H9 (cell line): ENCODE results near the gene NANOS3. TPM values are rescaled to one million over a fixed set of nuclear protein-coding genes. Genes with fewer than 3 reads are reported as not detected.

Experiments used
- DNase-seq: peaks from one replicate; pipeline ENCODE4 v3.0.0-alpha.2; 2017
- H2AFZ ChIP-seq: one replicate; pipeline ENCODE4 v1.6.1; 2013; ENCODE audit warnings: mild to moderate bottlenecking, low read length, control low read depth, moderate library complexity
- H2AK5ac ChIP-seq: 2 replicates; pipeline ENCODE4 v1.6.1; 2013; ENCODE audit warnings: low read length, control low read depth, mixed read lengths; ENCODE audit not compliant: insufficient read length
- H2BK120ac ChIP-seq: one replicate; pipeline ENCODE4 v1.6.1; 2013; ENCODE audit warnings: low read depth, mild to moderate bottlenecking, low read length, control low read depth, inconsistent platforms; ENCODE audit not compliant: poor library complexity, severe bottlenecking
- H2BK12ac ChIP-seq: 2 replicates; pipeline ENCODE4 v1.6.1; 2013; ENCODE audit warnings: low read length, control low read depth, mixed read lengths, low read depth; ENCODE audit not compliant: insufficient read length
- H2BK15ac ChIP-seq: 2 replicates; pipeline ENCODE4 v1.6.1; 2013; ENCODE audit warnings: low read depth, low read length, control low read depth
- H2BK20ac ChIP-seq: one replicate; pipeline ENCODE4 v1.6.1; 2013; ENCODE audit warnings: low read depth, mild to moderate bottlenecking, low read length, control low read depth, inconsistent platforms; ENCODE audit not compliant: poor library complexity, severe bottlenecking
- H2BK5ac ChIP-seq: 2 replicates; pipeline ENCODE4 v1.6.1; 2013; ENCODE audit warnings: low read length, control low read depth, mixed read lengths; ENCODE audit not compliant: insufficient read length
- H3K14ac ChIP-seq: 2 replicates; pipeline ENCODE4 v1.6.1; 2013; ENCODE audit warnings: low read length, control low read depth; ENCODE audit not compliant: insufficient read depth
- H3K18ac ChIP-seq: 2 replicates; pipeline ENCODE4 v1.6.1; 2013; ENCODE audit warnings: low read depth, mild to moderate bottlenecking, mixed read lengths, low read length, control low read depth; ENCODE audit not compliant: insufficient read length
- H3K23ac ChIP-seq: 2 replicates; pipeline ENCODE4 v1.6.1; 2013; ENCODE audit warnings: low read length, control low read depth, mixed read lengths, low read depth; ENCODE audit not compliant: insufficient read length
- H3K23me2 ChIP-seq: 2 replicates; pipeline ENCODE4 v1.6.1; 2013; ENCODE audit warnings: low read depth, mild to moderate bottlenecking, mixed read lengths, low read length, control low read depth; ENCODE audit not compliant: insufficient read length, poor library complexity, severe bottlenecking
- H3K27ac ChIP-seq: 2 replicates; pipeline ENCODE4 v1.5.1; 2013; ENCODE audit warnings: low read length, control low read depth, mixed read lengths, low read depth; ENCODE audit not compliant: insufficient read length
- H3K27me3 ChIP-seq: 2 replicates; pipeline ENCODE4 v1.6.1; 2013; ENCODE audit warnings: low read length, control low read depth, inconsistent platforms; ENCODE audit not compliant: insufficient read depth
- H3K4ac ChIP-seq: 2 replicates; pipeline ENCODE4 v1.6.1; 2013; ENCODE audit warnings: low read depth, mild to moderate bottlenecking, control low read depth, inconsistent platforms, low read length, moderate library complexity
- H3K4me1 ChIP-seq: 2 replicates; pipeline ENCODE4 v1.6.1; 2013; ENCODE audit warnings: low read length, control low read depth, inconsistent platforms; ENCODE audit not compliant: insufficient read depth
- H3K4me2 ChIP-seq: 2 replicates; pipeline ENCODE4 v1.6.1; 2013; ENCODE audit warnings: low read length, control low read depth, mixed read lengths; ENCODE audit not compliant: insufficient read length, insufficient read depth
- H3K56ac ChIP-seq: 2 replicates; pipeline ENCODE4 v1.6.1; 2013; ENCODE audit warnings: low read depth, mild to moderate bottlenecking, mixed read lengths, low read length, control low read depth; ENCODE audit not compliant: insufficient read length
- H3K79me1 ChIP-seq: 2 replicates; pipeline ENCODE4 v1.6.1; 2013; ENCODE audit warnings: low read depth, mild to moderate bottlenecking, moderate library complexity, low read length, control low read depth, inconsistent platforms; ENCODE audit not compliant: insufficient read depth, poor library complexity, severe bottlenecking
- H3K79me2 ChIP-seq: 2 replicates; pipeline ENCODE4 v1.6.1; 2013; ENCODE audit warnings: low read length, control low read depth, inconsistent platforms; ENCODE audit not compliant: insufficient read depth
- H3K9ac ChIP-seq: 2 replicates; pipeline ENCODE4 v1.6.1; 2013; ENCODE audit warnings: low read length, control low read depth, mixed read lengths; ENCODE audit not compliant: insufficient read length; ENCODE audit errors: extremely low read depth
- H3K9me3 ChIP-seq: one replicate; pipeline ENCODE4 v1.6.1; 2013; ENCODE audit warnings: low read depth, low read length, inconsistent platforms; ENCODE audit not compliant: control insufficient read depth
- H3T11ph ChIP-seq: one replicate; pipeline ENCODE4 v1.6.1; 2013; ENCODE audit warnings: mild to moderate bottlenecking, low read length, control low read depth, inconsistent platforms
- H4K20me1 ChIP-seq: one replicate; pipeline ENCODE4 v1.6.1; 2013; ENCODE audit not compliant: control insufficient read depth, insufficient read length, insufficient read depth
- H4K5ac ChIP-seq: 2 replicates; pipeline ENCODE4 v1.6.1; 2013; ENCODE audit warnings: low read depth, mild to moderate bottlenecking, mixed read lengths, low read length, control low read depth; ENCODE audit not compliant: insufficient read length
- H4K8ac ChIP-seq: replicated peaks from 2 replicates; pipeline ENCODE4 v1.6.1; 2013; ENCODE audit warnings: low read length, control low read depth, mixed read lengths, low read depth; ENCODE audit not compliant: insufficient read length
- H4K91ac ChIP-seq: 2 replicates; pipeline ENCODE4 v1.6.1; 2013; ENCODE audit warnings: low read depth, mild to moderate bottlenecking, moderate library complexity, mixed read lengths, low read length, control low read depth; ENCODE audit not compliant: insufficient read length
- H3K27ac Mint-ChIP-seq, 3 experiments: 2 replicates in 2 of 3; 3 replicates in 1 of 3; pipeline ENCODE4 v1.8.0; 2020 to 2021; ENCODE audit warnings: mixed read lengths in 3 of 3, mild to moderate bottlenecking in 1 of 3, moderate library complexity in 1 of 3
- H3K27me3 Mint-ChIP-seq: 2 replicates; pipeline ENCODE4 v1.8.0; 2021; ENCODE audit warnings: low read depth, mild to moderate bottlenecking, moderate library complexity, mixed read lengths
- H3K36me3 Mint-ChIP-seq, 3 experiments: 2 replicates in 2 of 3; 3 replicates in 1 of 3; pipeline ENCODE4 v1.8.0; 2020 to 2021; ENCODE audit warnings: low read depth in 3 of 3, mixed read lengths in 3 of 3; ENCODE audit not compliant: insufficient read depth in 1 of 3
- H3K4me1 Mint-ChIP-seq, 2 experiments: 2 replicates each; pipeline ENCODE4 v1.8.0; 2020; ENCODE audit warnings: mixed read lengths in 2 of 2
- H3K4me3 Mint-ChIP-seq, 2 experiments: 2 replicates in 1 of 2; 3 replicates in 1 of 2; pipeline ENCODE4 v1.8.0; 2020 to 2021; ENCODE audit warnings: mild to moderate bottlenecking in 2 of 2, mixed read lengths in 2 of 2, moderate library complexity in 1 of 2
- H3K9me3 Mint-ChIP-seq, 2 experiments: 2 replicates in 1 of 2; 3 replicates in 1 of 2; pipeline ENCODE4 v1.8.0; 2020; ENCODE audit warnings: mild to moderate bottlenecking in 2 of 2, mixed read lengths in 2 of 2, moderate library complexity in 1 of 2
- CTCF ChIP-seq: fragments of 200-600 bp; sonication (generic); conservative IDR thresholded peaks from 3 replicates; pipeline ENCODE4 v1.8.0; 2021; ENCODE audit warnings: antibody characterized with exemption, mild to moderate bottlenecking
- WGBS: extraction: QIAGEN DNeasy Blood & Tissue Kit; methylation state at CpG from one replicate; pipeline ENCODE4 v1.1.7; 2013; ENCODE audit warnings: missing lambda C conversion rate, low lambda C conversion rate, mixed read lengths; ENCODE audit not compliant: insufficient read length; ENCODE audit errors: extremely low coverage; 5-methylcytosine and 5-hydroxymethylcytosine counted together
- total RNA-seq: library from RNA; stranded (reverse); gene quantifications from 2 replicates; pipeline ENCODE4 v1.2.1, GENCODE V29; 2021

NANOS3 gene
- total RNA-seq, 1 experiment from 2014 or later: not detected

- Histone ChIP-seq H3K9ac (no peak overlapping the region), H3K23ac (no peak overlapping the region), H2AK5ac (no peak overlapping the region), H4K5ac (no peak overlapping the region), H2BK15ac (no peak overlapping the region), H4K20me1 (no peaks in the 10 kb centered on the region), H3K4me1 (peaks cover 2% of the 10 kb centered on the region; the same call in 1 of the 2 replicates), H3K27ac (no peak overlapping the region), H3K14ac (0 out of 2 replicates have a peak overlapping the region, but pooled peaks have one; percentile 63), H3K9me3 (no peaks in the 10 kb centered on the region), H3K56ac (no peak overlapping the region), H3K4me2 (no peak overlapping the region), H2AFZ (no peak overlapping the region), H3K27me3 (no peaks in the 10 kb centered on the region), H2BK20ac (no peak overlapping the region), H2BK12ac (no peak overlapping the region), H3K23me2 (peaks cover 15% of the 10 kb centered on the region), H3K18ac (peak overlapping the region; percentile 61), H3K79me1 (no peaks in the 10 kb centered on the region), H4K8ac (no peak overlapping the region), H2BK120ac (no peak overlapping the region), H3T11ph (no peak overlapping the region), H3K4ac (no peak overlapping the region), H3K79me2 (no peaks in the 10 kb centered on the region; the same call in 1 of the 2 replicates), H4K91ac (peak overlapping the region; percentile 15), H2BK5ac (no peak overlapping the region)
- no CpG with 5 or more reads among the region's 7 CpGs for WGBS
- no peak for TF ChIP-seq CTCF
- Mint-ChIP-seq H3K27ac (no peak overlapping the region), H3K4me3 (peak overlapping the region in 1 of 2 experiments; percentile 92; a peak in 2 of 5 replicates), H3K9me3 (no peaks in the 10 kb centered on the region; a peak in 1 of 5 replicates), H3K4me1 (peaks cover 32 to 54% of the 10 kb centered on the region in 2 experiments), H3K27me3 (no peaks in the 10 kb centered on the region), H3K36me3 (no peaks in the 10 kb centered on the region; a peak in 2 of 7 replicates)
- DNase-seq: no peak
Observed at GRCh38 chr19:13844130-13844631, 32.8 kb upstream of the NANOS3 start.
